Ishikawa (cell line): ENCODE data around the gene SENP7.

Source experiments
- CEBPB ChIP-seq: IDR thresholded peaks from 2 replicates; pipeline ENCODE4 v1.6.1; 2012
- CREB1 ChIP-seq: IDR thresholded peaks from 2 replicates; pipeline ENCODE4 v1.6.1; 2012; ENCODE audit warnings: low read depth
- EGR1 ChIP-seq: IDR thresholded peaks from 2 replicates; pipeline ENCODE4 v1.6.1; 2012
- EP300 ChIP-seq: IDR thresholded peaks from 2 replicates; pipeline ENCODE4 v1.6.1; 2012; ENCODE audit warnings: borderline replicate concordance
- FOXM1 ChIP-seq: IDR thresholded peaks from 2 replicates; pipeline ENCODE4 v1.6.1; 2012; ENCODE audit warnings: low read depth, borderline replicate concordance
- NFIC ChIP-seq: IDR thresholded peaks from 2 replicates; pipeline ENCODE4 v1.6.1; 2012
- RAD21 ChIP-seq: IDR thresholded peaks from 2 replicates; pipeline ENCODE4 v1.6.1; 2012; ENCODE audit warnings: low read depth
- TAF1 ChIP-seq: IDR thresholded peaks from 2 replicates; pipeline ENCODE4 v1.6.1; 2012; ENCODE audit warnings: low read depth, mild to moderate bottlenecking
- TCF12 ChIP-seq: IDR thresholded peaks from 2 replicates; pipeline ENCODE4 v1.6.1; 2012; ENCODE audit warnings: low read depth
- YY1 ChIP-seq: IDR thresholded peaks from 2 replicates; pipeline ENCODE4 v1.6.1; 2012; ENCODE audit warnings: low read depth
- ZBTB7A ChIP-seq: IDR thresholded peaks from 2 replicates; pipeline ENCODE4 v1.6.1; 2012; ENCODE audit warnings: low read depth
- TF ChIP-seq, protein P1 (sequence below): IDR thresholded peaks from 2 replicates; pipeline ENCODE4 v1.6.1; 2012
- TF ChIP-seq, protein P2 (sequence below): IDR thresholded peaks from 2 replicates; pipeline ENCODE4 v1.6.1; 2012; ENCODE audit warnings: low read depth, mild to moderate bottlenecking

DNA sequence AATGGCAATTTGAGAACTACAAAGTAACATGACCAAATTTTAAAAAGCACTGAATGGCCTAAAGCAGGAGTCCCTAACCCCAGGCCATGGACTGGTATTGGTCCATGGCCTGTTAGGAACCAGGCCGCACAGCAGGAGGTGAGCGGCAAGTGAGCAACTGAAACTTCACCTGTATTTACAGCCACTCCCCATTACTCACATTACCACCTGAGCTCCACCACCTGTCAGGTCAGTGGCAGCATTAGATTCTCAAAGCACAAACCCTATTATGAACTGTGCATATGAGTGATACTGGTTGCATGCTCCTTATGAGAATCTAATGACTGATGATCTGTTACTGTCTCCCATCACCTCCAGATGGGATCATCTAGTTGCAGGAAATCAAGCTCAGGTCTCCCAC, 48.8 kb downstream of the SENP7 start:
- TF ChIP-seq, protein P1, sequence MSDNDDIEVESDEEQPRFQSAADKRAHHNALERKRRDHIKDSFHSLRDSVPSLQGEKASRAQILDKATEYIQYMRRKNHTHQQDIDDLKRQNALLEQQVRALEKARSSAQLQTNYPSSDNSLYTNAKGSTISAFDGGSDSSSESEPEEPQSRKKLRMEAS: no peak
- TF ChIP-seq RAD21 (no peak), ZBTB7A (no peak), EP300 (no peak), TAF1 (no peak), NFIC (no peak), CEBPB (no peak), YY1 (no peak), TCF12 (no peak), CREB1 (no peak), FOXM1 (no peak), EGR1 (no peak)
- TF ChIP-seq, protein P2, sequence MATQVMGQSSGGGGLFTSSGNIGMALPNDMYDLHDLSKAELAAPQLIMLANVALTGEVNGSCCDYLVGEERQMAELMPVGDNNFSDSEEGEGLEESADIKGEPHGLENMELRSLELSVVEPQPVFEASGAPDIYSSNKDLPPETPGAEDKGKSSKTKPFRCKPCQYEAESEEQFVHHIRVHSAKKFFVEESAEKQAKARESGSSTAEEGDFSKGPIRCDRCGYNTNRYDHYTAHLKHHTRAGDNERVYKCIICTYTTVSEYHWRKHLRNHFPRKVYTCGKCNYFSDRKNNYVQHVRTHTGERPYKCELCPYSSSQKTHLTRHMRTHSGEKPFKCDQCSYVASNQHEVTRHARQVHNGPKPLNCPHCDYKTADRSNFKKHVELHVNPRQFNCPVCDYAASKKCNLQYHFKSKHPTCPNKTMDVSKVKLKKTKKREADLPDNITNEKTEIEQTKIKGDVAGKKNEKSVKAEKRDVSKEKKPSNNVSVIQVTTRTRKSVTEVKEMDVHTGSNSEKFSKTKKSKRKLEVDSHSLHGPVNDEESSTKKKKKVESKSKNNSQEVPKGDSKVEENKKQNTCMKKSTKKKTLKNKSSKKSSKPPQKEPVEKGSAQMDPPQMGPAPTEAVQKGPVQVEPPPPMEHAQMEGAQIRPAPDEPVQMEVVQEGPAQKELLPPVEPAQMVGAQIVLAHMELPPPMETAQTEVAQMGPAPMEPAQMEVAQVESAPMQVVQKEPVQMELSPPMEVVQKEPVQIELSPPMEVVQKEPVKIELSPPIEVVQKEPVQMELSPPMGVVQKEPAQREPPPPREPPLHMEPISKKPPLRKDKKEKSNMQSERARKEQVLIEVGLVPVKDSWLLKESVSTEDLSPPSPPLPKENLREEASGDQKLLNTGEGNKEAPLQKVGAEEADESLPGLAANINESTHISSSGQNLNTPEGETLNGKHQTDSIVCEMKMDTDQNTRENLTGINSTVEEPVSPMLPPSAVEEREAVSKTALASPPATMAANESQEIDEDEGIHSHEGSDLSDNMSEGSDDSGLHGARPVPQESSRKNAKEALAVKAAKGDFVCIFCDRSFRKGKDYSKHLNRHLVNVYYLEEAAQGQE: no peak
